KMS-11 (cell line): ENCODE data around the gene RBM15.

Experiments
- H2AFZ ChIP-seq: fragments of 200-600 bp; sonication (generic); 2 replicates; pipeline ENCODE4 v1.6.1; 2016; ENCODE audit warnings: antibody characterized with exemption, mixed run types, low read depth
- H3K27ac ChIP-seq: fragments of 200-600 bp; sonication (generic); 2 replicates; pipeline ENCODE4 v1.6.1; 2016; ENCODE audit warnings: mild to moderate bottlenecking, mixed run types
- H3K27me3 ChIP-seq: fragments of 200-600 bp; sonication (generic); 2 replicates; pipeline ENCODE4 v1.6.1; 2017; ENCODE audit warnings: mild to moderate bottlenecking, low read depth, mixed run types, moderate library complexity; ENCODE audit not compliant: insufficient read depth
- H3K36me3 ChIP-seq: fragments of 200-600 bp; sonication (generic); 2 replicates; pipeline ENCODE4 v1.6.1; 2017; ENCODE audit warnings: mild to moderate bottlenecking, mixed run types; ENCODE audit not compliant: insufficient read depth
- H3K4me1 ChIP-seq: fragments of 200-600 bp; sonication (generic); 2 replicates; pipeline ENCODE4 v1.6.1; 2016; ENCODE audit warnings: mild to moderate bottlenecking, low read depth, mixed run types; ENCODE audit not compliant: poor library complexity, severe bottlenecking
- H3K4me2 ChIP-seq: fragments of 200-600 bp; sonication (generic); 2 replicates; pipeline ENCODE4 v1.7.0; 2016; ENCODE audit warnings: mild to moderate bottlenecking, mixed run types
- H3K4me3 ChIP-seq: fragments of 200-600 bp; sonication (generic); IDR thresholded peaks from 2 replicates; pipeline ENCODE4 v1.6.1; 2017; ENCODE audit warnings: low read depth, low read length, mixed read lengths; ENCODE audit not compliant: insufficient read depth
- H3K79me2 ChIP-seq: fragments of 200-600 bp; sonication (generic); 2 replicates; pipeline ENCODE4 v1.6.1; 2016; ENCODE audit warnings: low read depth, mixed run types; ENCODE audit not compliant: insufficient read depth
- H3K9ac ChIP-seq: fragments of 200-600 bp; sonication (generic); 2 replicates; pipeline ENCODE4 v1.6.1; 2016; ENCODE audit warnings: mild to moderate bottlenecking, mixed run types
- H4K20me1 ChIP-seq: fragments of 200-600 bp; sonication (generic); 2 replicates; pipeline ENCODE4 v1.6.1; 2016; ENCODE audit warnings: mild to moderate bottlenecking, mixed run types; ENCODE audit not compliant: insufficient read depth
- TF ChIP-seq, protein P1 (sequence below): fragments of 200-600 bp; sonication (generic); conservative IDR thresholded peaks from 2 replicates; pipeline ENCODE4 v1.6.1; 2017; ENCODE audit warnings: low read depth, mild to moderate bottlenecking, antibody characterized with exemption, low read length, moderate library complexity, mixed read lengths

RBM15 gene

DNA sequence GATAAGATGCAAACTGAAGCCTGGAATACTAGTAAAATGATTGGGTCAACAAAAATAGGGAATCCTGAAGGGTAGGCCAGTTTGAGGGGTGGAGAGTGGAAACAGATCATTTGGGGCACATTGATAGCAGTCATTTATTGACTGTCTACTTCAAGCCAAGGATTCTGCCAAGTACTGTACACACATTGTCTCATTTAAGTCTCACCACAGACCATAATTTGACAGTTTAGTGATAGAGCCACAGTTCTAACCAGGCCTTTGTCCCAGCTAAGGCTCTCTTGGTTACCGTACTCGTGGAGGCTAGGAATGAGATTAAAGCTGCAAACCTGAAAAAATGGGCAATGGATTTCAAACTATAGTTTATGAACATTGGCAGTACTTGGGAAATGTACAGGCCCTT, 11.2 kb downstream of the RBM15 start:
- no peak overlapping the region for H3K4me2 ChIP-seq
- no peaks in the 10 kb centered on the region for H4K20me1 ChIP-seq

DNA sequence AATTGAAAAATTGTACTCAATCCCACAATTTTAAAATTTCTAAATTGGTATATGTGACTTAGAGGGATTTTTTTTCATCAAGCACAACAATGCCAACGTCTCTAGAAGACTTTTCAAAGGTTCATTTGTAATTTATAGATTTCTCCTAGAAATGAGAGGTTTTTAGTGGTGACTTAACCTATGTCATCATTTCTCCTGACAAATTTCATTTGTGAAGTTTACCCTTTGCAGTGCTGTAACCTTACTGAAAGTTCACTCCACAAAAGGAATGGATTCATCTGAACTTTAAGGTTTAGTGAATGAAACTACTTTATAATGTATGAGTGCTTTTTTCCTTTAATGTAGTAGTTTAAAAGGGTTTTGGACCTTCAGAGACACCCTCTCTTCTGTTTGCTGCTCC, 16.1 kb downstream of the RBM15 start:
- Histone ChIP-seq H3K27me3 (no peaks in the 10 kb centered on the region), H3K4me2 (no peak overlapping the region), H3K4me1 (no peaks in the 10 kb centered on the region), H3K27ac (no peak overlapping the region), H3K36me3 (no peaks in the 10 kb centered on the region), H2AFZ (no peak overlapping the region), H3K79me2 (no peaks in the 10 kb centered on the region; the same call in 1 of the 2 replicates), H3K9ac (no peak overlapping the region), H3K4me3 (no peak overlapping the region), H4K20me1 (no peaks in the 10 kb centered on the region)
- TF ChIP-seq, protein P1, sequence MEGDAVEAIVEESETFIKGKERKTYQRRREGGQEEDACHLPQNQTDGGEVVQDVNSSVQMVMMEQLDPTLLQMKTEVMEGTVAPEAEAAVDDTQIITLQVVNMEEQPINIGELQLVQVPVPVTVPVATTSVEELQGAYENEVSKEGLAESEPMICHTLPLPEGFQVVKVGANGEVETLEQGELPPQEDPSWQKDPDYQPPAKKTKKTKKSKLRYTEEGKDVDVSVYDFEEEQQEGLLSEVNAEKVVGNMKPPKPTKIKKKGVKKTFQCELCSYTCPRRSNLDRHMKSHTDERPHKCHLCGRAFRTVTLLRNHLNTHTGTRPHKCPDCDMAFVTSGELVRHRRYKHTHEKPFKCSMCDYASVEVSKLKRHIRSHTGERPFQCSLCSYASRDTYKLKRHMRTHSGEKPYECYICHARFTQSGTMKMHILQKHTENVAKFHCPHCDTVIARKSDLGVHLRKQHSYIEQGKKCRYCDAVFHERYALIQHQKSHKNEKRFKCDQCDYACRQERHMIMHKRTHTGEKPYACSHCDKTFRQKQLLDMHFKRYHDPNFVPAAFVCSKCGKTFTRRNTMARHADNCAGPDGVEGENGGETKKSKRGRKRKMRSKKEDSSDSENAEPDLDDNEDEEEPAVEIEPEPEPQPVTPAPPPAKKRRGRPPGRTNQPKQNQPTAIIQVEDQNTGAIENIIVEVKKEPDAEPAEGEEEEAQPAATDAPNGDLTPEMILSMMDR = no peak

More for the DNA sequence above, 11.2 kb downstream of the RBM15 start:
- TF ChIP-seq, protein P1 = no peak
- Histone ChIP-seq H3K9ac (no peak overlapping the region), H2AFZ (no peak overlapping the region), H3K79me2 (peaks cover 18% of the 10 kb centered on the region; the same call in 1 of the 2 replicates), H3K4me1 (peaks cover 18% of the 10 kb centered on the region), H3K27me3 (no peaks in the 10 kb centered on the region), H3K36me3 (no peaks in the 10 kb centered on the region), H3K27ac (no peak overlapping the region), H3K4me3 (no peak overlapping the region)

DNA sequence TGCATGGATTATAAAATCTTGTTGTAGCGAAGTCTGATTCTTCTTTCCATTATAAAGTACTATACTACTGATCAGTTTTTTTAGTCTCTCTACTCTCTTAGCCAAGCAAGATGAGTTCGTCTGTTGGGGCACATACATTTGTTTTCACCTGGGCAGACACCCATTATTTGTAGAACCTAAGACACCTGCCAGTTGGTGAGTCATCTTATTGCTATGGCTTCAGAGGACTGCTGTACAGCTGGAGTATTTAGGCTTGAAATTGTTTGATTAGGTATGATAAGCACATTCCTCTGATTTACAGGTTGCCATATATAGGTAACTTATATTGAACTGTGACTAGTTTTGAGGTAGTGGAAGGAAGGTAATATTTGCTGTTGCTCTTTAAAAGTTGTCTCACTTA, 17.2 kb downstream of the RBM15 start:
- Histone ChIP-seq H3K4me2 (no peak overlapping the region), H3K27ac (no peak overlapping the region), H4K20me1 (no peaks in the 10 kb centered on the region), H3K4me3 (no peak overlapping the region), H3K9ac (no peak overlapping the region), H3K79me2 (no peaks in the 10 kb centered on the region; the same call in 1 of the 2 replicates), H3K36me3 (no peaks in the 10 kb centered on the region), H2AFZ (no peak overlapping the region), H3K27me3 (no peaks in the 10 kb centered on the region), H3K4me1 (no peaks in the 10 kb centered on the region)
- TF ChIP-seq, protein P1 = no peak

DNA sequence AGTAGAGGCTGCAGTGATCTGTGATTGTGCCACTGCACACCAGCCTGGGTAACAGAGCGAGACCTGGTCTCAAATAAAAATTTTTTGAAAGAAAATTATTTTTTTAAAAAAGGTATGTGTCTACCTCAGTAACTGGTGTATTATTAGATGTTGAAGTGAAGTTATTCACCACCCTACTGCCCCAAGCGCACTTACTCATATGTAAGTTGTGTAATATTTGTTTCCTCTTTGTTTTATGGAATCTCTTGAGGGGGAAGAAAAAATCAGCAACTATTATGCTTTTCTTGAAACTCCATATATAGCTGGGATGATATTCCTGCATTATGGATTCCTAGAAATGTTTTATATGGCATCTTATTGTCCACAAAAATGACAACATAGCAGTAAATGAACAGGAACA, 21.3 kb downstream of the RBM15 start:
- Histone ChIP-seq H3K27ac (no peak overlapping the region), H2AFZ (no peak overlapping the region), H4K20me1 (no peaks in the 10 kb centered on the region), H3K27me3 (no peaks in the 10 kb centered on the region), H3K4me3 (no peak overlapping the region), H3K36me3 (no peaks in the 10 kb centered on the region), H3K4me2 (no peak overlapping the region), H3K79me2 (no peaks in the 10 kb centered on the region), H3K4me1 (no peaks in the 10 kb centered on the region), H3K9ac (no peak overlapping the region)
- TF ChIP-seq, protein P1 = no peak

DNA sequence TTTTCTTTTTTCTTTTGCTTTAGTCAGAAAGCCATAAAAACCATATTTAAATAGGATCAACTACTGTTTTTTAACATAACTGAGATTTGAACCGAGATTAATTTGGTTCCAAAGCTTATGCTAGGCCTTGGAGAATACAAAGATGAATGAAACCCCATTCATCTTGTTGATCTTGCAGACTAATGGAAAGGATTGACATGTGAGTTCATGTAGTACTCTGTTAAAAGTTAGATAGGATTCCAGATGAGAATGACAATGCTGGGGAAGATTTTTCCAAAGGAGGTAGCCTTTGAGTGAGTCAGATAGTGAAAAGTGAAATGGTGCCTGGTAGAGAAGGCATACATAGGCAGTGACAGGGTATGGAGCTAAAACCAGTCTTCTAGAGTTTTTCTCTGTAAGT, 22.7 kb downstream of the RBM15 start:
- Histone ChIP-seq H3K4me3 (no peak overlapping the region), H3K79me2 (no peaks in the 10 kb centered on the region), H3K27ac (no peak overlapping the region), H3K4me1 (no peaks in the 10 kb centered on the region), H3K9ac (no peak overlapping the region), H3K4me2 (no peak overlapping the region), H2AFZ (no peak overlapping the region), H3K36me3 (no peaks in the 10 kb centered on the region), H3K27me3 (no peaks in the 10 kb centered on the region), H4K20me1 (no peaks in the 10 kb centered on the region)
- TF ChIP-seq, protein P1 = no peak
